Fibroblast of lung (primary cell): ENCODE results near the gene TMEM132D.

Experiments
- EZH2 ChIP-seq: IDR thresholded peaks from 2 replicates; pipeline ENCODE4 v1.5.1; 2012; ENCODE audit warnings: low read length, control low read depth, mild to moderate bottlenecking; ENCODE audit errors: missing control alignments
- TF ChIP-seq, protein P1 (sequence below), 2 donors: IDR thresholded peaks in 1 of 2; conservative IDR thresholded peaks in 1 of 2; 1 replicate in 1 of 2; 2 replicates in 1 of 2; pipeline ENCODE4 v1.5.1; 2011 to 2012; ENCODE audit warnings: low read length in 2 of 2, control low read depth in 1 of 2, inconsistent platforms in 1 of 2, low read depth in 1 of 2, mild to moderate bottlenecking in 1 of 2

DNA sequence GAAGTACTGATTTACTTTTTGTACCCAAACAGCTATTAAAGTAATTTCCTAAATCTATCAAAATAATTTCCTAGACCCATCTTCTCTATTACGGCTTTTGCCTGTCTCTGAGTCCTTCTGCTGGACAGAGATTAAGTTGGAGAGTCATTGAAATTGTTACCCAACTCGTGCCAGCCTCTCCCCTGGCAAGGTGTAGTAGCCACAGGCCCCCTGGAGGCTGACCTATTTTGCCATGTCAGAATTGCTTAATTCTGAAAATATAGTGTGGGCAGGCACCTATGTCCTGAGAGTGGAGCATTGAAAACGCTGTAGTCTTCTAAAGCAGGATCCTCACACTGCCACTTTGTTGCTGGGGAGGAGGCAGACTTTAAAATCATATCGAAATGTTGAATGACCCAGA, 742.3 kb downstream of the TMEM132D start:
- TF ChIP-seq, protein P1, sequence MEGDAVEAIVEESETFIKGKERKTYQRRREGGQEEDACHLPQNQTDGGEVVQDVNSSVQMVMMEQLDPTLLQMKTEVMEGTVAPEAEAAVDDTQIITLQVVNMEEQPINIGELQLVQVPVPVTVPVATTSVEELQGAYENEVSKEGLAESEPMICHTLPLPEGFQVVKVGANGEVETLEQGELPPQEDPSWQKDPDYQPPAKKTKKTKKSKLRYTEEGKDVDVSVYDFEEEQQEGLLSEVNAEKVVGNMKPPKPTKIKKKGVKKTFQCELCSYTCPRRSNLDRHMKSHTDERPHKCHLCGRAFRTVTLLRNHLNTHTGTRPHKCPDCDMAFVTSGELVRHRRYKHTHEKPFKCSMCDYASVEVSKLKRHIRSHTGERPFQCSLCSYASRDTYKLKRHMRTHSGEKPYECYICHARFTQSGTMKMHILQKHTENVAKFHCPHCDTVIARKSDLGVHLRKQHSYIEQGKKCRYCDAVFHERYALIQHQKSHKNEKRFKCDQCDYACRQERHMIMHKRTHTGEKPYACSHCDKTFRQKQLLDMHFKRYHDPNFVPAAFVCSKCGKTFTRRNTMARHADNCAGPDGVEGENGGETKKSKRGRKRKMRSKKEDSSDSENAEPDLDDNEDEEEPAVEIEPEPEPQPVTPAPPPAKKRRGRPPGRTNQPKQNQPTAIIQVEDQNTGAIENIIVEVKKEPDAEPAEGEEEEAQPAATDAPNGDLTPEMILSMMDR (conservative IDR thresholded peaks at IDR 0.05 in 1 of 2, IDR thresholded peaks at IDR 0.05 in 1 of 2; ENCODE audit: low read depth in 1 of 2, low read length in 2 of 2): no peak
- no peak for TF ChIP-seq EZH2
